Upper lobe of right lung (tissue), 1 donor: Measurements from ENCODE around the gene ZNRD2. TPM values are rescaled to one million over a fixed set of nuclear protein-coding genes. Genes with fewer than 3 reads are reported as not detected.

Source experiments
- ATAC-seq: fragments of 200-7000 bp; cut with Tn5 transposase; one replicate; pipeline ENCODE4 v1.9.1; 2020; ENCODE audit warnings: mild to moderate bottlenecking, moderate library complexity
- DNase-seq: peaks from one replicate; pipeline ENCODE4 v3.0.0-alpha.2; 2020
- H3K27ac ChIP-seq: fragments of 200-600 bp; one replicate; pipeline ENCODE4 v1.8.0; 2022
- H3K27me3 ChIP-seq: fragments of 200-600 bp; one replicate; pipeline ENCODE4 v1.8.0; 2022; ENCODE audit warnings: mild to moderate bottlenecking
- H3K36me3 ChIP-seq: fragments of 200-600 bp; one replicate; pipeline ENCODE4 v1.8.0; 2022
- H3K4me1 ChIP-seq: fragments of 200-600 bp; one replicate; pipeline ENCODE4 v1.8.0; 2022
- H3K4me3 ChIP-seq: fragments of 200-600 bp; one replicate; pipeline ENCODE4 v1.8.0; 2022; ENCODE audit warnings: mild to moderate bottlenecking
- H3K9me3 ChIP-seq: fragments of 200-600 bp; one replicate; pipeline ENCODE4 v1.8.0; 2022
- intact Hi-C: fragments of 100-400 bp; cut with DNase I; formaldehyde crosslinking; loops from one replicate; pipeline ENCODE4 v1.11.0; 2022
- total RNA-seq: library from RNA; stranded (reverse); fragmentation: NEBNext Ultra II Directional; extraction: Animal tissue kit (Norgen Biotek cat#: 25700); gene quantifications from one replicate; pipeline ENCODE4 v1.2.1, GENCODE V29; 2021
- TF ChIP-seq, protein P1 (sequence below): fragments of 200-600 bp; IDR thresholded peaks from one replicate; pipeline ENCODE4 v1.8.0; 2022; ENCODE audit warnings: antibody characterized with exemption
- donor health status: DM: no; HTN: yes; CAD: no; lungs with severe emphysema.

Gene ZNRD2
- total RNA-seq, 1 donor from 2014 or later: 24.0 TPM

GRCh38 chr11:65585396-65586246 lies 15.3 kb downstream of the ZNRD2 start:
- intact Hi-C loops: no loop called here
- ATAC-seq: no peak
- no peaks in the 10 kb centered on the region for H3K9me3 ChIP-seq
- H3K4me3 ChIP-seq: no peak overlapping the region
- peaks cover 18% of the 10 kb centered on the region for H3K4me1 ChIP-seq
- peaks cover 36% of the 10 kb centered on the region for H3K36me3 ChIP-seq
- no peak for DNase-seq
- TF ChIP-seq, protein P1, sequence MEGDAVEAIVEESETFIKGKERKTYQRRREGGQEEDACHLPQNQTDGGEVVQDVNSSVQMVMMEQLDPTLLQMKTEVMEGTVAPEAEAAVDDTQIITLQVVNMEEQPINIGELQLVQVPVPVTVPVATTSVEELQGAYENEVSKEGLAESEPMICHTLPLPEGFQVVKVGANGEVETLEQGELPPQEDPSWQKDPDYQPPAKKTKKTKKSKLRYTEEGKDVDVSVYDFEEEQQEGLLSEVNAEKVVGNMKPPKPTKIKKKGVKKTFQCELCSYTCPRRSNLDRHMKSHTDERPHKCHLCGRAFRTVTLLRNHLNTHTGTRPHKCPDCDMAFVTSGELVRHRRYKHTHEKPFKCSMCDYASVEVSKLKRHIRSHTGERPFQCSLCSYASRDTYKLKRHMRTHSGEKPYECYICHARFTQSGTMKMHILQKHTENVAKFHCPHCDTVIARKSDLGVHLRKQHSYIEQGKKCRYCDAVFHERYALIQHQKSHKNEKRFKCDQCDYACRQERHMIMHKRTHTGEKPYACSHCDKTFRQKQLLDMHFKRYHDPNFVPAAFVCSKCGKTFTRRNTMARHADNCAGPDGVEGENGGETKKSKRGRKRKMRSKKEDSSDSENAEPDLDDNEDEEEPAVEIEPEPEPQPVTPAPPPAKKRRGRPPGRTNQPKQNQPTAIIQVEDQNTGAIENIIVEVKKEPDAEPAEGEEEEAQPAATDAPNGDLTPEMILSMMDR: no peak
- no peaks in the 10 kb centered on the region for H3K27me3 ChIP-seq
- H3K27ac ChIP-seq: no peak overlapping the region

DNA sequence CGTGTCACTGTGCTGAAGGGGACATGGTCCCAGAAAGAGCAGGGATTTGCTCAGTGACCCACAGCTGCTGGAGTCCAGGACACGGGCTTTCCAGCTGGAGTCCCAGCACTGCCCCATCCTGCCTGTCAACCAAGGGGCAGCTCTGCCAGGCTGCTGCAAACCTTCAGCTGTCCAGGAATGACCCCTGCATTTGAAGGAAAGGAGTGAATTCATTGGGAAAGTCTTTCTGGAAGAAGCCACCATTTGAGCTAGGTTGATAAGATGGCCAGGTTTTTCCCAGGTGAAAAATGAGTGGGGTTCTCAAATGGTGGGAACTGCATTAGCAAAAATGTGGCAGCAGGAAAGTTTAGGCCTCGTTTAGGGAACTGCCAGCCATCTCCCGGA lies 16.0 kb downstream of the ZNRD2 start:
- TF ChIP-seq, protein P1: no peak
- H3K27me3 ChIP-seq: no peaks in the 10 kb centered on the region
- no peaks in the 10 kb centered on the region for H3K9me3 ChIP-seq
- peaks cover 36% of the 10 kb centered on the region for H3K36me3 ChIP-seq
- H3K4me1 ChIP-seq: peaks cover 18% of the 10 kb centered on the region
- intact Hi-C loops: no loop called here
- H3K27ac ChIP-seq: no peak overlapping the region
- DNase-seq (no peak), ATAC-seq (no peak)
- no peak overlapping the region for H3K4me3 ChIP-seq

DNA sequence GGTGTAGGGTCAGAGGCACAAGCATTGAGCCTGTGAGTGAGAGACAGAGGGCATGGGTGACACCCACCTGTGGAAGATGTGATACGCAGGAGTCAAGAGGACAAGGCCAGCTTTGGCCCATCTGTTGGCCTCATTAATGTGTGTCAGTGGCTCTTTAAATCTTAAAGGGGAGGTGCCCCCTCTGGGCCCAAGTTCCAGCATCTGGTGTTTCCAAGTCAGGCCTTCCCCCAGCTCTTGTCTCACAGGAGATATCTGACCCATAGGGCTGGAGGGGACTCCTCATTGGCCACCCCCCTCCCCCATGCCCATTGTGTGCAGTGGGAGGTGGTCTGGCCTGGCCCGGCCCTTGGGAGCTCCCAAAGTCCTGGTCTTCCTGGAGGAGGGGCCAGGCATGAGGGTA lies 16.4 kb downstream of the ZNRD2 start:
- H3K27ac ChIP-seq: no peak overlapping the region
- ATAC-seq (no peak), DNase-seq (no peak)
- no peak overlapping the region for H3K4me3 ChIP-seq
- TF ChIP-seq, protein P1: no peak
- no peaks in the 10 kb centered on the region for H3K27me3 ChIP-seq
- peaks cover 33% of the 10 kb centered on the region for H3K36me3 ChIP-seq
- H3K4me1 ChIP-seq: peaks cover 18% of the 10 kb centered on the region
- intact Hi-C loops: no loop called here
- H3K9me3 ChIP-seq: no peaks in the 10 kb centered on the region

GRCh38 chr11:65588199-65589054 lies 18.1 kb downstream of the ZNRD2 start:
- Histone ChIP-seq H3K4me3 (no peak overlapping the region), H3K27ac (peak overlapping the region; percentile 39)
- peak; percentile 79 for DNase-seq

GRCh38 chr11:65589444-65590239 lies 19.4 kb downstream of the ZNRD2 start:
- Histone ChIP-seq H3K4me3 (no peak overlapping the region), H3K4me1 (peaks cover 18% of the 10 kb centered on the region), H3K27ac (no peak overlapping the region), H3K9me3 (no peaks in the 10 kb centered on the region), H3K27me3 (no peaks in the 10 kb centered on the region), H3K36me3 (peaks cover 26% of the 10 kb centered on the region)
- intact Hi-C loops: no loop called here
- no peak for DNase-seq
- ATAC-seq: no peak
- TF ChIP-seq, protein P1: no peak

More at GRCh38 chr11:65588199-65589054, 18.1 kb downstream of the ZNRD2 start:
- intact Hi-C loops: no loop called here
- Histone ChIP-seq H3K4me1 (peaks cover 18% of the 10 kb centered on the region), H3K27me3 (no peaks in the 10 kb centered on the region), H3K9me3 (no peaks in the 10 kb centered on the region), H3K36me3 (peaks cover 26% of the 10 kb centered on the region)
- TF ChIP-seq, protein P1: peak; percentile 57
- ATAC-seq: peak; percentile 72
